GM20431 (cell line): ENCODE data around the gene RWDD4.

Experiments
- in situ Hi-C: fragments of 300-500 bp; cut with MseI, MboI; formaldehyde crosslinking; loops from one replicate; pipeline ENCODE4 v1.15.0; 2020; ENCODE audit warnings: low sequenced_read_pairs; ENCODE audit not compliant: unreplicated experiment

RWDD4 gene

GRCh38 chr4:183659029-183659871 is at the start of gene RWDD4, which contains the start of gene TRAPPC11:
Gene RWDD4, minus strand, starts transcription at chr4:183659185. Its CDS starts 233 bp downstream, at chr4:183658952.
Gene TRAPPC11, plus strand, starts transcription at chr4:183659293. Its CDS starts 4,575 bp downstream, at chr4:183663868.
- in situ Hi-C loops: no loop called here

GRCh38 chr4:183702492-183702891 is 43.5 kb upstream of the RWDD4 start:
- in situ Hi-C loops: no loop called here

- in situ Hi-C loops: no loop called here
Measured at GRCh38 chr4:183700407-183700806, 41.4 kb upstream of the RWDD4 start.

- in situ Hi-C loops: no loop called here
Measured at GRCh38 chr4:183698909-183699308, 39.9 kb upstream of the RWDD4 start.

GRCh38 chr4:183691897-183692296 is 32.9 kb upstream of the RWDD4 start:
- in situ Hi-C loops: no loop called here

GRCh38 chr4:183691006-183691405 is 32.0 kb upstream of the RWDD4 start:
- in situ Hi-C loops: no loop called here

- in situ Hi-C loops: no loop called here
Measured at GRCh38 chr4:183688216-183688615, 29.2 kb upstream of the RWDD4 start.

GRCh38 chr4:183686461-183686860 is 27.5 kb upstream of the RWDD4 start:
- in situ Hi-C loops: no loop called here

GRCh38 chr4:183681119-183681518 is 22.1 kb upstream of the RWDD4 start:
- in situ Hi-C loops: no loop called here

GRCh38 chr4:183675625-183676024 is 16.6 kb upstream of the RWDD4 start:
- in situ Hi-C loops: no loop called here

GRCh38 chr4:183674153-183674552 is 15.2 kb upstream of the RWDD4 start:
- in situ Hi-C loops: no loop called here

GRCh38 chr4:183670960-183671555 is 12.1 kb upstream of the RWDD4 start:
- in situ Hi-C loops: no loop called here

GRCh38 chr4:183670251-183670650 is 11.3 kb upstream of the RWDD4 start:
- in situ Hi-C loops: no loop called here

- in situ Hi-C loops: no loop called here
Measured at GRCh38 chr4:183666088-183666487, 7.1 kb upstream of the RWDD4 start.

GRCh38 chr4:183659872-183660242 is 872 bp upstream of the RWDD4 start:
- in situ Hi-C loops: no loop called here

- in situ Hi-C loops: no loop called here
Measured at GRCh38 chr4:183658362-183659028, 490 bp downstream of the RWDD4 start.

GRCh38 chr4:183657564-183657963 is 1.4 kb downstream of the RWDD4 start:
- in situ Hi-C loops: no loop called here

GRCh38 chr4:183645326-183645725 is 13.7 kb downstream of the RWDD4 start:
- in situ Hi-C loops: no loop called here

- in situ Hi-C loops: no loop called here
Measured at GRCh38 chr4:183639291-183639690, 19.7 kb downstream of the RWDD4 start.

- in situ Hi-C loops: no loop called here
Measured at GRCh38 chr4:183638436-183638835, 20.5 kb downstream of the RWDD4 start.

- in situ Hi-C loops: no loop called here
Measured at GRCh38 chr4:183637461-183637860, 21.5 kb downstream of the RWDD4 start.
